Liver (tissue), 3 donors: Measurements from ENCODE around the gene KIR3DL2.
"Not testable (repeated sequence)": the region's sequence is repeated elsewhere in the genome, so short reads cannot be mapped to it uniquely, and the experiment has no call there.

Experiments used
- CTCF ChIP-seq: fragments of 150-350 bp; IDR thresholded peaks from 2 replicates; pipeline ENCODE4 v1.5.1; 2017; ENCODE audit warnings: improper control_type of control experiment, low read depth, low read length; ENCODE audit not compliant: missing input control
- EGR1 ChIP-seq, 2 donors: IDR thresholded peaks; 2 replicates each; pipeline ENCODE4 v1.6.1; 2016 to 2018; ENCODE audit warnings: antibody characterized with exemption in 2 of 2, low read depth in 2 of 2
- FOXA1 ChIP-seq: IDR thresholded peaks from 2 replicates; pipeline ENCODE4 v1.6.1; 2016; ENCODE audit warnings: antibody characterized with exemption
- GABPA ChIP-seq, 2 donors: IDR thresholded peaks in 1 of 2; conservative IDR thresholded peaks in 1 of 2; 2 replicates each; pipeline ENCODE4 v1.6.1; 2016; ENCODE audit warnings: antibody characterized with exemption in 2 of 2, mild to moderate bottlenecking in 1 of 2, moderate library complexity in 1 of 2
- HNF4G ChIP-seq: IDR thresholded peaks from 2 replicates; pipeline ENCODE4 v1.6.1; 2016; ENCODE audit warnings: antibody characterized with exemption
- JUND ChIP-seq, 2 donors: IDR thresholded peaks; 2 replicates each; pipeline ENCODE4 v1.6.1; 2016; ENCODE audit warnings: antibody characterized with exemption in 2 of 2
- MAX ChIP-seq: IDR thresholded peaks from 2 replicates; pipeline ENCODE4 v1.6.1; 2016; ENCODE audit warnings: antibody characterized with exemption
- RAD21 ChIP-seq, 2 donors: IDR thresholded peaks; 2 replicates each; pipeline ENCODE4 v1.6.1; 2016; ENCODE audit warnings: antibody characterized with exemption in 2 of 2, mild to moderate bottlenecking in 2 of 2
- RXRA ChIP-seq, 2 donors: IDR thresholded peaks; 2 replicates each; pipeline ENCODE4 v1.6.1; 2017 to 2018; ENCODE audit warnings: antibody characterized with exemption in 2 of 2, mild to moderate bottlenecking in 1 of 2
- TAF1 ChIP-seq: conservative IDR thresholded peaks from 2 replicates; pipeline ENCODE4 v1.6.1; 2016; ENCODE audit warnings: antibody characterized with exemption, mild to moderate bottlenecking
- YY1 ChIP-seq: IDR thresholded peaks from 2 replicates; pipeline ENCODE4 v1.6.1; 2016; ENCODE audit warnings: antibody characterized with exemption, mild to moderate bottlenecking
- ZBTB33 ChIP-seq: IDR thresholded peaks from 2 replicates; pipeline ENCODE4 v1.6.1; 2016; ENCODE audit warnings: antibody characterized with exemption
- donor health status: healthy.
- donor health status: healthy.

DNA sequence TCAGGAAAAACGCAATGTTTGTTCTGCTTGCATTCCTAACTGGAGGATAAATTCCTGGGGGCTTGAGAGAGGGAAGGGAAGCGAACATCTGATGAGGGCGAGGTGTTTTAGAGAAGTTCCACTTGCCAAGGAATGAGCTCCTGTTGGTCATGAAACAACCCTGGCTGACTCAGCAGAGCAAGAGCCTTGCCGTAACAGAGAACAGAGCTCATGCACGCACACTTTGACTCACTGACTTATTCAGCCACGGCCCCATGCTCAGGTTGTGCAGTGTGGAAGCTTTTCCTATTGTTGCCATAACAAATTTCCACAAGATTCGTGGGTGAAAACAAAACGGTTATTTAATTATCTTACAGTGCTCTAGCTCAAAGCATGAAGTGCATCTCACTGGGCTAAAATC lies 7.1 kb upstream of the KIR3DL2 start:
- TF ChIP-seq CTCF; FOXA1; RXRA (IDR thresholded peaks at IDR 0.05); YY1; TAF1; RAD21 (IDR thresholded peaks at IDR 0.05); EGR1 (IDR thresholded peaks at IDR 0.05; ENCODE audit: low read depth in 2 of 2); GABPA (IDR thresholded peaks at IDR 0.05 in 1 of 2, conservative IDR thresholded peaks at IDR 0.05 in 1 of 2); HNF4G; JUND (IDR thresholded peaks at IDR 0.05); ZBTB33; MAX: not testable (repeated sequence)
